Esophagus muscularis mucosa (tissue), 4 donors: ENCODE measurements around the gene CDH6. TPM values are rescaled to one million over a fixed set of nuclear protein-coding genes. Genes with fewer than 3 reads are reported as not detected.

ENCODE experiments used
- DNase-seq: peaks from one replicate; pipeline ENCODE4 v3.0.0-alpha.2; 2017; ENCODE audit errors: extremely low spot score
- H3K27ac ChIP-seq, 4 donors: fragments of 200-600 bp; sonication (generic); replicated peaks in 1 of 4; 1 replicate in 3 of 4; 2 replicates in 1 of 4; pipeline ENCODE4 v1.5.1; 2016 to 2019; ENCODE audit warnings: mild to moderate bottlenecking in 1 of 4
- H3K27me3 ChIP-seq, 4 donors: fragments of 200-600 bp; sonication (generic); one replicate each; pipeline versions ENCODE4 v1.5.1 to v1.6.0; 2016 to 2019
- H3K36me3 ChIP-seq, 4 donors: fragments of 200-600 bp; sonication (generic); one replicate each; pipeline ENCODE4 v1.5.1; 2016 to 2019
- H3K4me1 ChIP-seq, 4 donors: fragments of 200-600 bp; sonication (generic); one replicate each; pipeline ENCODE4 v1.5.1; 2016 to 2019
- H3K4me3 ChIP-seq, 4 donors: fragments of 200-600 bp; sonication (generic); 1 replicate in 2 of 4; 2 replicates in 2 of 4; pipeline ENCODE4 v1.5.1; 2016 to 2019; ENCODE audit warnings: mild to moderate bottlenecking in 4 of 4, moderate library complexity in 1 of 4
- H3K9me3 ChIP-seq, 4 donors: fragments of 200-600 bp; sonication (generic); 1 replicate in 3 of 4; 2 replicates in 1 of 4; pipeline ENCODE4 v1.5.1; 2016 to 2019
- CTCF ChIP-seq, 3 experiments: fragments of 200-600 bp in 2 of 3; fragments of 450-650 bp in 1 of 3; sonication (generic) in 2 of 3; IDR thresholded peaks; one replicate each; pipeline ENCODE4 v1.5.1; 2017 to 2019; ENCODE audit warnings: antibody characterized with exemption in 3 of 3, mild to moderate bottlenecking in 2 of 3, moderate library complexity in 1 of 3
- EP300 ChIP-seq: sonication (generic); formaldehyde crosslinking; IDR thresholded peaks from one replicate; pipeline ENCODE4 v1.6.1; 2017; ENCODE audit warnings: antibody characterized with exemption
- POLR2A ChIP-seq: fragments of 450-650 bp; IDR thresholded peaks from one replicate; pipeline ENCODE4 v1.6.1; 2017; ENCODE audit warnings: antibody characterized with exemption, moderate library complexity, mild to moderate bottlenecking, low read depth
- POLR2AphosphoS5 ChIP-seq, 2 donors: sonication (generic); formaldehyde crosslinking; IDR thresholded peaks; one replicate each; pipeline ENCODE4 v1.6.1; 2017; ENCODE audit warnings: antibody characterized with exemption in 2 of 2
- WGBS: methylation state at CpG from one replicate; pipeline ENCODE4 v1.1.5; 2018; 5-methylcytosine and 5-hydroxymethylcytosine counted together
- intact Hi-C: fragments of 100-400 bp; cut with DNase I; formaldehyde crosslinking; loops from one replicate; pipeline ENCODE4 v1.15.1; 2023
- total RNA-seq, 4 donors: library from RNA; depleted of rRNA; stranded (reverse); fragments of >200 nt; gene quantifications; one replicate each; pipeline versions ENCODE4 v1.1.0 to v1.2.1, GENCODE V29; 2016

The CDH6 gene
- total RNA-seq, 4 donors from 2014 or later: 0.83 to 5.3 (median 3.9) TPM

- Histone ChIP-seq H3K27ac (no peak overlapping the region), H3K9me3 (no peaks in the 10 kb centered on the region), H3K27me3 (no peaks in the 10 kb centered on the region), H3K4me3 (no peak overlapping the region), H3K36me3 (no peaks in the 10 kb centered on the region), H3K4me1 (no peaks in the 10 kb centered on the region)
- TF ChIP-seq POLR2AphosphoS5 (IDR thresholded peaks at IDR 0.05) (no peak), POLR2A (no peak), CTCF (IDR thresholded peaks at IDR 0.05) (no peak), EP300 (no peak)
- intact Hi-C loops: no loop called here
- no peak for DNase-seq
- 69% methylated on average over 4 of the region's 4 CpGs for WGBS
Measured at GRCh38 chr5:31319335-31319734, 125.8 kb downstream of the CDH6 start.

DNA sequence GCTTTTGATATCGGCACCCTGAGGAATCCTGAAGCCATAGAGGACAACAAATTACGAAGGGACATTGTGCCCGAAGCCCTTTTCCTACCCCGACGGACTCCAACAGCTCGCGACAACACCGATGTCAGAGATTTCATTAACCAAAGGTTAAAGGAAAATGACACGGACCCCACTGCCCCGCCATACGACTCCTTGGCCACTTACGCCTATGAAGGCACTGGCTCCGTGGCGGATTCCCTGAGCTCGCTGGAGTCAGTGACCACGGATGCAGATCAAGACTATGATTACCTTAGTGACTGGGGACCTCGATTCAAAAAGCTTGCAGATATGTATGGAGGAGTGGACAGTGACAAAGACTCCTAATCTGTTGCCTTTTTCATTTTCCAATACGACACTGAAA lies 129.5 kb downstream of the CDH6 start:
- Histone ChIP-seq H3K4me1 (no peaks in the 10 kb centered on the region), H3K36me3 (no peaks in the 10 kb centered on the region), H3K4me3 (no peak overlapping the region), H3K27ac (no peak overlapping the region), H3K27me3 (no peaks in the 10 kb centered on the region), H3K9me3 (no peaks in the 10 kb centered on the region)
- intact Hi-C loops: no loop called here
- no peak for DNase-seq
- 89% methylated on average over 18 of the region's 18 CpGs for WGBS
- no peak for TF ChIP-seq EP300
- TF ChIP-seq POLR2A: no peak
- no peak for TF ChIP-seq CTCF (IDR thresholded peaks at IDR 0.05)
- no peak for TF ChIP-seq POLR2AphosphoS5 (IDR thresholded peaks at IDR 0.05)

GRCh38 chr5:31324842-31325241 lies 131.4 kb downstream of the CDH6 start:
- no peak for TF ChIP-seq CTCF (IDR thresholded peaks at IDR 0.05)
- TF ChIP-seq POLR2AphosphoS5 (IDR thresholded peaks at IDR 0.05): no peak
- TF ChIP-seq EP300: no peak
- TF ChIP-seq POLR2A: no peak
- Histone ChIP-seq H3K9me3 (no peaks in the 10 kb centered on the region), H3K4me1 (no peaks in the 10 kb centered on the region), H3K4me3 (no peak overlapping the region), H3K27ac (no peak overlapping the region), H3K36me3 (no peaks in the 10 kb centered on the region), H3K27me3 (no peaks in the 10 kb centered on the region)
- DNase-seq: no peak
- 84% methylated on average over 3 of the region's 3 CpGs for WGBS
- intact Hi-C loops: no loop called here

DNA sequence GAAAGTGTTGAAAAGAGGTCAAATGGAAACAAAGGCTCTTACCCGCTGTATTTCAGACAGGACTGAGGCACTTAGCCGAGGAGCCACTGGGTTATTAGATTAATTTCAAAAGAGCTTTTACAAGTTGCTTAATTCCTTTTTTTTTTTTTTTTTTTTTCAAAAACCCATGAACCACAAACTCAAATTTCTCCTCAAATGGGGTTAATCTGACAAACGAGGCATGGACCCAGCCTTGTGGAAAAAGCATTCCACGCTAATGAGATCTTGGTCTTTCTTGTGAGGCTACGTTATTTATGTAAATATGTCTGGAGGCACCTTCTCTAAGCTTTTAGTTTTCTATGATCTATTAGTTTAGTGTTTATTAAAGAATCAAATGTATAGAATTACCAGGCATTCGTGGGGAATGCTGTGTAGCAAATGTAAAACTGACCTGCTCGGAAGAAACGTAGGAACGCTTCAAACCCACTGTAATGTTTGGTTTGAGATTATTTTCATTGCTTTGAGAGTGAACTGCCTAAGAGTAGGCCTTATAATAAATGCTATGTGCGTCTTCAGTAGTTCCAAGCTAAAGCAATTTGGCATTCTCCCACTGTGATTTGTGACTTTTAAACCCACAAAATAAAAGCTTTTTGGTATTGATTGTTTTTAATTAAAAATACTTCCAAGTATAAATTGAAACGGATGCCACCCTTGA lies 134.7 kb downstream of the CDH6 start:
- Histone ChIP-seq H3K4me1 (no peaks in the 10 kb centered on the region), H3K4me3 (no peak overlapping the region), H3K9me3 (no peaks in the 10 kb centered on the region), H3K27ac (no peak overlapping the region), H3K27me3 (no peaks in the 10 kb centered on the region), H3K36me3 (no peaks in the 10 kb centered on the region)
- WGBS: 76% methylated on average over 11 of the region's 11 CpGs
- intact Hi-C loops: no loop called here
- TF ChIP-seq POLR2AphosphoS5 (IDR thresholded peaks at IDR 0.05): no peak
- TF ChIP-seq EP300: no peak
- TF ChIP-seq CTCF (IDR thresholded peaks at IDR 0.05): no peak
- TF ChIP-seq POLR2A: no peak
- peak; percentile 34 for DNase-seq

GRCh38 chr5:31329715-31330114 lies 136.2 kb downstream of the CDH6 start:
- Histone ChIP-seq H3K27ac (no peak overlapping the region), H3K36me3 (no peaks in the 10 kb centered on the region), H3K4me1 (no peaks in the 10 kb centered on the region), H3K9me3 (no peaks in the 10 kb centered on the region), H3K27me3 (no peaks in the 10 kb centered on the region), H3K4me3 (no peak overlapping the region)
- TF ChIP-seq POLR2A (no peak), CTCF (IDR thresholded peaks at IDR 0.05) (no peak), EP300 (no peak), POLR2AphosphoS5 (IDR thresholded peaks at IDR 0.05) (no peak)
- intact Hi-C loops: no loop called here
- 92% methylated on average over 2 of the region's 2 CpGs for WGBS
- peak; percentile 47 for DNase-seq
